ENCODE data around the gene GATAD2B.
A peak's percentile ranks its signal among the peaks of the same experiment; 100 is the strongest.

Gene GATAD2B

GRCh38 chr1:153880962-153881361 is 41.8 kb downstream of the GATAD2B start (continued):
- TF ChIP-seq ZNF202 (tag by site-specific recombination; IDR thresholded peaks at IDR 0.05; ENCODE audit: borderline replicate concordance) (no peak), SCRT2 (tag by site-specific recombination; IDR thresholded peaks at IDR 0.05) (0 out of 2 replicates have a peak, but pooled peaks have one; percentile 18), ZNF221 (tag by site-specific recombination; IDR thresholded peaks at IDR 0.05; ENCODE audit: borderline replicate concordance) (peak; percentile 97; the same call in 1 of the 2 replicates), IKZF3 (tag by site-specific recombination; IDR thresholded peaks at IDR 0.05) (peak; percentile 96), SETDB1 (IDR thresholded peaks at IDR 0.05; ENCODE audit: insufficient read length, low read length) (no peak), ZNF366 (tag by site-specific recombination; conservative IDR thresholded peaks at IDR 0.05) (peak; percentile 92), ZNF529 (tag by site-specific recombination; IDR thresholded peaks at IDR 0.05; ENCODE audit: insufficient replicate concordance) (peak; percentile 79), ZNF157 (tag by site-specific recombination; IDR thresholded peaks at IDR 0.05) (no peak), ZNF239 (tag by site-specific recombination; IDR thresholded peaks at IDR 0.05) (no peak), ZNF777 (tag by site-specific recombination; IDR thresholded peaks at IDR 0.05; ENCODE audit: borderline replicate concordance) (no peak), OSR2 (tag by site-specific recombination; IDR thresholded peaks at IDR 0.05) (peak; percentile 53; the same call in 1 of the 2 replicates), ZNF354C (tag by site-specific recombination; IDR thresholded peaks at IDR 0.05; ENCODE audit: borderline replicate concordance, low read depth) (no peak), ZFP41 (tag by site-specific recombination; IDR thresholded peaks at IDR 0.05; ENCODE audit: borderline replicate concordance) (no peak), MZF1 (tag by site-specific recombination; IDR thresholded peaks at IDR 0.05; ENCODE audit: borderline replicate concordance) (no peak), ZNF76 (tag by site-specific recombination; IDR thresholded peaks at IDR 0.05; ENCODE audit: borderline replicate concordance, low read depth) (peak; percentile 66; the same call in 1 of the 2 replicates), ZNF473 (tag by site-specific recombination; IDR thresholded peaks at IDR 0.05) (no peak), PATZ1 (tag by site-specific recombination; IDR thresholded peaks at IDR 0.05) (peak; percentile 63), KLF10 (tag by site-specific recombination; IDR thresholded peaks at IDR 0.05) (peak; percentile 96), ZNF48 (tag by site-specific recombination; IDR thresholded peaks at IDR 0.05) (no peak), ZSCAN16 (tag by site-specific recombination; IDR thresholded peaks at IDR 0.05) (no peak), KLF8 (tag by site-specific recombination; IDR thresholded peaks at IDR 0.05) (peak; percentile 37; the same call in 1 of the 2 replicates), GLIS1 (tag by site-specific recombination; IDR thresholded peaks at IDR 0.05) (no peak), ZNF747 (tag by site-specific recombination; IDR thresholded peaks at IDR 0.05) (no peak), ZNF335 (tag by site-specific recombination; conservative IDR thresholded peaks at IDR 0.05) (no peak), GLI2 (tag by site-specific recombination; IDR thresholded peaks at IDR 0.05; ENCODE audit: borderline replicate concordance, low read depth) (no peak), ZNF843 (tag by site-specific recombination; IDR thresholded peaks at IDR 0.05) (no peak; the same call in 1 of the 2 replicates), ZFHX2 (tag by site-specific recombination; conservative IDR thresholded peaks at IDR 0.05) (no peak), ZEB2 (tag by site-specific recombination; IDR thresholded peaks at IDR 0.05) (peak; percentile 89), TSHZ1 (tag by site-specific recombination; IDR thresholded peaks at IDR 0.05; ENCODE audit: borderline replicate concordance) (peak; percentile 85; the same call in 1 of the 2 replicates), SP7 (tag by site-specific recombination; IDR thresholded peaks at IDR 0.05) (peak; percentile 89), ZNF26 (tag by site-specific recombination; IDR thresholded peaks at IDR 0.05) (no peak), ZNF558 (tag by site-specific recombination; IDR thresholded peaks at IDR 0.05) (0 out of 2 replicates have a peak, but pooled peaks have one; percentile 57), ZNF184 (tag by site-specific recombination; IDR thresholded peaks at IDR 0.05) (peak; percentile 99), ZNF121 (tag by site-specific recombination; IDR thresholded peaks at IDR 0.05) (no peak), ZNF140 (tag by site-specific recombination; IDR thresholded peaks at IDR 0.05) (no peak)
